ENCODE data around the gene FBP2. TPM values are rescaled to one million over a fixed set of nuclear protein-coding genes. Genes with fewer than 3 reads are reported as not detected.
"Not testable (repeated sequence)": the region's sequence is repeated elsewhere in the genome, so short reads cannot be mapped to it uniquely, and the experiment has no call there.

FBP2 gene
- total RNA-seq, 2 donors from 2014 or later: 0.31 to 0.62 TPM

DNA sequence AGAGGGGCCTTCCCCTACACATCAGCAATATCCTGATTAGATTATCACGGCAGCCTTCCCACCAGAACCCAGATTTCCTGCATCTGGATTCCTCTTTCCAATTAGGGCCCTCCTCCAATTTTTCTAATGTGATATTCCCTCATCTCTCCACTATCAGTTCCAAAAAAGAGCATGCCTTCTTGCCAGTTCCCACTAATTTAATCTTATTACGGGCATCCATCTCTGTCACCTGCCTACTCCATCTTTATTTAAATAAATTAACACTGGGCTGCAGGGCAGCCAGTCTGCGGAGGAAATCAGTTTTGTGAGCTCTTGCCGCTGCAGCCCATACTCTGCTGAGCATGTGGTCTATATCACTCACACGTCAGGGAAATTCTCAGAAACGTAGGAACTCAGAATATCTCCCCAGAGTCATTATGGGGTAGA is 16.6 kb upstream of the FBP2 start:
- DNase-seq: no peak
- no peak for ATAC-seq
- intact Hi-C loops (cut with DNase I): no loop called here

DNA sequence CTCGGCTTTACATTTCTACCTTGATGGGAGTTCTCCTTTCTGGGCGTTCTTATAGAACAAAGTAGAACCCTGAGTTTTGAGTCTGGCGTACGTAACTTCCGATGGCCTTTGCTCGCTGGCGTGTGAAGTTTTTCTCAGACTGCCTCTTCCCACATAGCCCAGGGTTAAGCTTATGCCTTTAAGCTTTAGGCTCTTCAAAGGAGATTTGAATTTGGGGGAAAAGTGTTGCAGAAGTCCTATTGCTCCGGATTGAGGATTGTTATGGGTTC is 13.7 kb upstream of the FBP2 start:
- no peak for DNase-seq
- ATAC-seq: no peak
- intact Hi-C loops (cut with DNase I): no loop called here

DNA sequence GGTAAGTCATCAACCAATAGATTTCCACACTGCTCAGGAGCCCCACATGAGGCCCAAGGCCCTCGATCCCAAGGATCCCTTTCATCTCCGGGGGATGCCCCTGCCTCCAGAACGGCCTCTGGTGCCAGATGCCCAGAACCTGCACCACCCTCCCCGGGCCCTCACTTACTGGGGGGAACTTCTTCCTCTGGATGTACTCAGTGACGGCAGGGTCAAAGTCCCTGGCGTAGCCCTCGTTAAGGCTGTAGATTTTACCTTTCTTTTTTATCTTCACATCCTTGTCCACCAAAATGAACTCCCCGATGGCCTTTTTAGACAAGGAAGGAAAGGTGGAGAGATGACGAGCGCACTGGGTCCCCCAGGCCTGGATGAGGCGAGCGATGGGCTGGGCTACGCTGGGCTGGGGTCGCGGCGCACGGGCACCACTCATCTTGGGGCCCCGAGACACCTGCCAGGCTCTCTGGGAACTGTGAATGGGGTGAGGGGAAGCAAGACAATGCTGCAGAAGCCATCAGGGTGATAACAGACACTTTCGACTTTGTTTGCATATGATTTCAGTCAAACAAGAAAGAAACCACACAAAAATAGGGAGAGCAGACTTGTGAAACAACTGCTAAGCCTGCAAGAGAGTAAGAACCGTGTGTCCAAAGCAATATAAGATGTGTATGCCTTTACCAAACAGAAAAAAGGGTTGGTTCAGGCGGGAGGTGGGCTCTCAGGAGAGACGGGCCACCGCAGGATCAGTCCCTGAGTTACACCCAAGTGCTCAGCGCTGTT is 13.2 kb upstream of the FBP2 start:
- intact Hi-C loops (cut with DNase I): no loop called here
- DNase-seq: no peak
- ATAC-seq: no peak

DNA sequence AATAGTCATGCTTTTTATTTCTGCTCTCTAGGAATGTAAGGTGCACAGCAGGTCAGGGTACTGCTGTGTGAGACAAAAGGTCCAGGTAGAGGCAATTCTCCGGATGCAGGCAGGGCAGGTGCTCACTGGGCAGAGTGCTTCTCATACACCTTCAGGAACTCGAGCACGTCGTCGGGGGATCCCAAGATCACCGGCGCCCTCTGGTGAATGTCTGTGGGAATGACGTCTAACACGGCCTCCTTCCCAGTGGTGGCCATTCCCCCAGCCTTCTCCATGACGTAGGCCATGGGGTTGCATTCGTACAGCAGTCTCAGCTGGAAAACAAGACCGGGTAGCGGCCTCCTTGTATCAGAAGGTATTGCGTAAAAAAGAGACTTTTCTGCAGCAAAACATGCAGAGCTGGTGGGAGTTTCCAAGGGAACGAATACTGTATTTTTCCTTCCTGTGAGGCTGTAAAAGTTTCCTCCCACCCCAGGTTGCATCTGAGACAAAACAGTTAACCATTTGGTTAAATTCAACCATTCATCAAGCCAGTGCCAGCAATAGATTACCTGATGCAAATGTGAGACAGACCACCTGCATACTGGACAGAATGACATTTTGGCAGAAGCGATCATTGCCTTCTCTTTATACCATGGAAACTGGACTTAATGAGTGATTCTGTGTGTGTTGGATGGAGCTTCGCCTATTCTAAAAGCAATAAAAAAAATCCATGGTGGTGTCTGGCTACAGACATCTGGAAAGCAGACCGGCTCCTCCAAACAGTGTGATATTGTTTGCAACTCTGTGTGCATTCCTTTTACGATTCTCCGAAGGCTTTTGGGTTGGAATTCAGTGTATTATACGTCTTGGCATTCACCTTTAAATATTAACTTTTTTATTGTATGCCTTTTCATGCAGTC is 9.9 kb upstream of the FBP2 start:
- DNase-seq (peak; percentile 82), ATAC-seq (peak; percentile 79 to 90)
- intact Hi-C loops (cut with DNase I): no loop called here

DNA sequence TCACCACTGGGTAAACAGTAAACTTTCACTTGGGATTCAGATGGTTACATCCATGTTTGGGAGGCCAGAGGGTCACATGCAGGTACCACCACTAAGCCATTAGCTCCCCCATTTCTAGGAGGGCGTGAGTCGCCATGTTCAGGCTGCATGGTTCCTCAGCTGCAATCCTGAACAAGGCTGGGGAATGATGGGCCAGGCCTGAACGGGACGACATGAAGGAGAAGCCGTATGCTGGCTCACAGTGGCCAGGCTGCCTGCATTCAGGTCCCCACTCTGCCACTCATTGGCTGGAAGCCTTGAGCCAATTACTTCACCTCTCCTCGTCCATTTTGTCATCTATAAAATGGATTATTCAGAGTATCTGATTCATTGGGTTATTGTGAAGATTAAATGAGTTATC is 9.0 kb upstream of the FBP2 start:
- DNase-seq (no peak), ATAC-seq (no peak)
- intact Hi-C loops (cut with DNase I): no loop called here

DNA sequence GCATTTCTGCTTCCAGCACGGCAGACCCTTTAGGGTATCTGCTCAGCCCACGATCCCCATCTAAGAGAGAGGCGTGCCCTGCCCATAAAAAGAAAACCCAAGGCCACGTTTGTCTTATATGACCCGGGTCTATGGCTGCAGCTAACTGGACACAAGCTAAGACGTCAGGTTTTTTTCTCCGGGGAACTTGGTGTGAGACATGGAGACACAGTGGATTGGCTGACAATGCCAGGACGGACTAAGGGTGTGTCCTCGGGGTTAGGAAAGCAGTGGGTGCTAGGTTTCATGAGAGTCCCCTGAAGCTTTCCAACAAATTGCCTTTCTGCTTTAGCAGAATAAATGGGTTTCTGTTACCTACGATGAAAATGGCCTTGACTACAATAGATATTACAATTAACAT is 7.1 kb upstream of the FBP2 start:
- intact Hi-C loops (cut with DNase I): no loop called here
- ATAC-seq (no peak), DNase-seq (no peak)

DNA sequence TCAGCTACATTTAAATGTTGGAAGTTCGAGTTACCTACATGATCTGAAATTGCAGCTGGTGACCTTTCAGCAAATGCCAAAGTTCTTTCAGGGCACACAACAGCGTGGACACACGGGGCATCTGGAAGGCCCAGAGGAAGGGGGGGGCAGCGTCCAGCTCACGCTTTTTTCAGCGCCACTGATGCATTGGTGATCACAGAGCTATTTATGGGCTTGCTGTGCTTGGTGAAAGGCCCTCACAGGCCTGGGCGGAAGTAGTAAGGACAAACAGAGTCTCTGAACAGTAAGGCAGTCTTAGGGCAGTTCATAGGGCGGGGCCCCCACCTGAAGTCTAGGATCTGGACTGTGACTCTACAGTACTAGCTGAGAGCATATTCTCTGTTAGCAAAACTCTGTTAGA is 6.6 kb upstream of the FBP2 start:
- intact Hi-C loops (cut with DNase I): no loop called here
- DNase-seq: no peak
- no peak for ATAC-seq

DNA sequence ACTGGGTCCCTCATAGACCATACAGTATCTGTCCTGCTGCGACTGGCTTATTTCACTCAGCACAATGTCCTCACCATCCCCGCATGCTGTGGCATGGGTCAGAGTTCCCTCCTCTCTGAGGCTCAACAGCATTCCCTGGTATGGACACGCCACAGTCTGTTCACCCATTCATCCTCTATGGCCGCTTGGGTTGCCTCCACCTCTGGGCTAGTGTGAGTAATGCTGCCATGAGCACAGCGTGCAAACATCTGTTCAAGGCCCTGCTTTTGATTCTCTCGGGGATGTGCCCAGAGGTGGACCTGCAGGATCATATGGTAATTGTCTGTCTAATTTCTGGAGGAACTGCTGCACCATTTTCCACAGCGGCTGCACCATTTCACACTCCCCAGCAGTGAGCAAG is 5.5 kb upstream of the FBP2 start:
- ATAC-seq: no peak
- intact Hi-C loops (cut with DNase I): no loop called here
- no peak for DNase-seq

DNA sequence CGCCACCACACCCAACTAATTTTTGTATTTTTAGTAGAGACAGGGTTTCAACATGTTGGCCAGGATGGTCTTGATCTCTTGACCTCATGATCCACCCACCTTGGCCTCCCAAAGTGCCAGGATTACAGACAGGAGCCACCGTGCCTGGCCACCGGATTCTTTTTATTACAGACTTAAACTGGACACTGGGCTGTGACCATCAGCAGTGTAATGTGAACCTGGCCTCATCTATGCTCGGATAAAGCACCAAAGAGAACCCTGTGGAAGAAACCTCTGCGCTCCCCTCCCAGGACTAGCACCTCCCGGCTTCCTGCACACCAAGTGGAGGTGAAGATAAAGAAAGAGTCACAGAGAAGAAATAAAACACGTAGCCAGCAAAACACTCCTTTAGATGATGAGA is 941 bp downstream of the FBP2 start:
- DNase-seq; intact Hi-C loops (cut with DNase I); ATAC-seq: not testable (repeated sequence)

DNA sequence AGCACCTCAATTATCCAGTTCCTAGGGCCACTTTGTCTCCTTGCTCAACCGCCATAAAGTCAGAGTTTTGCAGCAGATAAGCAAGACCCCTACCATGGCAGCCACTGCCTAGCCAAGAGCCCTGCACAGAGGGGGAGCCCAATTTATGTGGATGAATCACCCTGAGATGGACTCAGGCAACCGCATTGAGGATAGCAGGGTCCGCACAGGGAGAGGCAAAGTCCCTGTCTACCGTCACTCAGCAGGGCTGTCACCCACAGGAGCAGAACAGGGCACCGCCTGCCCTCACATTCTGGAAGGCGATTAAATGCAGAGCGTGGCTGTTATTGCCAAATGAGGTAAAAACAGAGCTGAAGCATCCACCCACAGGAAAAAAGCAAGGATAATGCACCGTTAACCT is 1.7 kb downstream of the FBP2 start:
- intact Hi-C loops (cut with DNase I): no loop called here
- DNase-seq (no peak), ATAC-seq (no peak)

DNA sequence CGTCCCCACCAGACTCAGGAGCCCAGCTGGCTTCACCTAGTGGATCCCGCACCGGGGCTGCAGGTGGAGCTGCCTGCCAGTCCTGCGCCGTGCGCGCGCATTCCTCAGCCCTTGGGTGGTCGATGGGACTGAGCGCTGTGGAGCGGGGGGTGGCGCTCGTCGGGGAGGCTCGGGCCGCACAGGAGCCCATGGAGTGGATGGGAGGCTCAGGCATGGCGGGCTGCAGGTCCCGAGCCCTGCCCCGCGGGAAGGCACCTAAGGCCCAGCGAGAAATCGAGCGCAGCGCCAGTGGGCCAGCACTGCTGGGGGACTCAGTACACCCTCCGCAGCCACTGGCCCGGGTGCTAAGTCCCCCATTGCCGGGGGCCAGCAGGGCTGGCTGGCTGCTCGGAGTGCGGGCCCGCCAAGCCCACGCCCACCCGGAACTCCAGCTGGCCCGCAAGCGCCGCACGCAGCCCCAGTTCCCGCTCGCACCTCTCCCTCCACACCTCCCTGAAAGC is 2.5 kb downstream of the FBP2 start:
- intact Hi-C loops (cut with DNase I); ATAC-seq; DNase-seq: not testable (repeated sequence)

DNA sequence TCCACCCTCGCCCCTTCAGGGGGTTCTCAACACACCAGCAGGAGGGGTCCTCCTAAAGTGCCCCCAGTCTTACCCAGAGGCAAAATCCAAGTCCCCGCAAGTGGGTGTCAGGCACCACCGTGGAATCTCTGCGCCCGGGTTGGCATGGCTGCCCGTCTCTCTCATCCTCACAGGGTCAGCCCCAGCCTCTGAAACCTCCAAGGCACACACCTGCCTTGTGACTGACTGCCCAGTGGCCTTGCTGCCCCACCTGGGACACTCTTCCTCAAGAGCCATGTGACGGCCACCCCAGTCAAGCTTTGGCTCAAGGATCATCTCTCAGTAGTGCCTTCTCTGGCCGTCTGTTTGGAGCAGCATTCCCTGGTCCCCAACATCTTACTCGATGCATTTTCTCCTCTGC is 4.9 kb downstream of the FBP2 start:
- ATAC-seq: no peak
- intact Hi-C loops (cut with DNase I): no loop called here
- no peak for DNase-seq

DNA sequence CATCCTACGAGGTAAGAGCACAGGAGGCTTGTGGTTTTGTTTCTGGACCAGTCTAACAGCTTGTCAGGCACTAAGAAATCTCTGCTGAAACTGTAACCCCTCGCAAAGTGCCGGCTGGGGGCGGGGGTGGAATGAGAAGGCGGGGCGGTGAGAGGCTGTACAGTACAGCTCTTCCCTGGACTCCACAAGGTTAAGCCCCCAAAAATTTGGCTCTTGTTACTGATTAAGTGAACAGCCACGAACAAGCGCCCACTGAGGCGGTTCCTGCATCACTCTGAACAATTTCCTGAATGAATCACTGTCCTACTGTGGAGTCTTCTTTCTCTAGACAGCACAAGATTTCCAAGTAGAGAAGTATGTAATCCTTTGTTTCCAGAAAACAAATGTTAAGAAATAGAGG is 6.8 kb downstream of the FBP2 start:
- ATAC-seq (no peak), DNase-seq (no peak)
- intact Hi-C loops (cut with DNase I): no loop called here

DNA sequence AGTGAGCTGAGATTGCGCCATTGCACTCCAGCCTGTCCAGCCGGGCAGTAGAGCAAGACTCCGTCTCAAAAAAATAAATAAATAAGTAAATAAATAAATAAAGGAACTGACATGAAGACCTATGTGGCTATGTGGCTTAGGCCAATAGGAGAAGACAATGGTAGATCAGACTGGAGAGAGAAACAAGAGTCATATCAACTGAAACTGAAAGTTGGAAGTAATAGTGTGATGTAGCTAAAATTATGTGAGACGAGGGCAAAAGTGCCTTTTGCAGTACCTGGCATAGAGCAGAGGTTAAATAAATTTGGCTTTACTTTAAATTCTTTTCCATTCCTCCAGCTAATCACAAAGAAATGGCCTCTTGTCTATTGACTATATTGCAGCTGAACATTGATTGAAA is 7.3 kb downstream of the FBP2 start:
- intact Hi-C loops (cut with DNase I): no loop called here
- ATAC-seq (no peak), DNase-seq (no peak)

DNA sequence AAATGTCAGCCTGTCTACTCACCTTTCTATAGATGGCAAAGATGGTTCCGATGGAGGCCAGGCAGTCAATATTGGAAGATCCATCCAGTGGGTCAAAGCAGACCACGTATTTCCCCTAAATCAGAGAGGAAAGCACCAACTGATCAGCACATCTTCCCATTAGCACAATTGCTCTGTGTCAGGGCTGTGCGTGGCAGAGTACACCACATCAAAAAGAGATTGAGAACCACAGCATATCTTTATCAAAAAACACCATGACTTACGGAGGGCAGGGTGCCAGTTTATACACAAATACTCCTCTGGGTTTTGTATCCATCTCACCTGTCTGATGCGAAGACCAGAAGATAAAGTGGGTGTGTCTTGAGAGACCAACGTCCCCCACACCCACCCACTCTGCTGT is 9.1 kb downstream of the FBP2 start:
- no peak for ATAC-seq
- DNase-seq: no peak
- intact Hi-C loops (cut with DNase I): no loop called here

DNA sequence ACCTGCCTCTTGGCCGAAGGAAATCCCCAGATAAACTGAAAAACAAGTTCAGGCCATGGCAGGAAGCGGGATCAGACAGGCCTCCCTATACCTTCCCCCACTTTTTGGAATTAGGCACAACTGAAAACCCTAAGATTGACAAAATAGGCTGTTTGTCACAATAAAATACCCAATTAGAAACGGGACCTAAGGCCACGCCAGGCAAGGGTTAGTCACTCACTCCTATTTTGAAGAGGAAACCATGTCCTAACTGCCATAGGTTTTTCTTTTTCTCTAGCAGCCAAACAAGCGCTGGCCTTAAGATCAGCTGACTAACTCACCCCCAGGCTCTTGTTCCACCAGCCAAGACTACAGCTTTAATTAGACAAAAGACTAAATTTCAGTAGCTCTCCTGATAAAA is 11.9 kb downstream of the FBP2 start:
- no peak for DNase-seq
- ATAC-seq: no peak
- intact Hi-C loops (cut with DNase I): no loop called here

DNA sequence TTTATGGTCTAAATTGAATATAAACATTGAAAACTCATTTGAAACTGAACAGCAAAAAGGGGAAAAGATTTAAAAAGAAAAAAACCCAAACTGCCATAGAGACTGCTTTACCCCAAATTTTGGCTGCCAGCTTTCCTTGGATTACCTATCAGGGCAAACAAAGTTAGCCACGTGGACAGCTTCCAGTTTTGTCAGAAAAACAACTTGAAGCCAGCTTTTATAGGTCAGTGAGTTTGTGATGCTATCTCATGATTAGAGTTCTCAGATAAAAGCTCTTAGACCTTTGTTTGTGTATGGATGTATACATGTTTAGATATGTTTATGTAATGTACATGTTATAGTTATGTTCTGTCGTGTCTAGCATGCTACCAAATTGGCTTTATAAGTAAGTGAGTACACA is 16.1 kb downstream of the FBP2 start:
- DNase-seq: no peak
- no peak for ATAC-seq
- intact Hi-C loops (cut with DNase I): no loop called here

DNA sequence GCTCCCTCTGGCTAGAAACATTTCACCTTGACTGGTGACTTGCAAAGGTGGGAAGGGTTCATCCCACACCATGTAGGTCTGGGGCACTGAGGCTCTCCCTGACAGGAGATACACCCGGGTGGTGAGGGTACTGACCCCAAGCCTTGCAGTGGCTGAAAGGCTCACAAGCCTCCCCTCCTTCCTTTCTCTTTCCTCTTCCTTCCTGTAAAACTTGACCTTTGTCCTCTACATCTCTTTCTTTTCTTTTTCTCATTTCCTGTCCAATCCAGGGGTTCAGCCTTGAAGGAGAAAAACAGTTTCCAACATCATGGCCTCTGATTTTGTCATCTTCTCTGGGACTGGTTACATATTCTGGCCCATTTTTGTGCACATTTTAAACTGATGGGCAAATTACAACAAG is 16.6 kb downstream of the FBP2 start:
- intact Hi-C loops (cut with DNase I): no loop called here
- ATAC-seq (no peak), DNase-seq (no peak)

DNA sequence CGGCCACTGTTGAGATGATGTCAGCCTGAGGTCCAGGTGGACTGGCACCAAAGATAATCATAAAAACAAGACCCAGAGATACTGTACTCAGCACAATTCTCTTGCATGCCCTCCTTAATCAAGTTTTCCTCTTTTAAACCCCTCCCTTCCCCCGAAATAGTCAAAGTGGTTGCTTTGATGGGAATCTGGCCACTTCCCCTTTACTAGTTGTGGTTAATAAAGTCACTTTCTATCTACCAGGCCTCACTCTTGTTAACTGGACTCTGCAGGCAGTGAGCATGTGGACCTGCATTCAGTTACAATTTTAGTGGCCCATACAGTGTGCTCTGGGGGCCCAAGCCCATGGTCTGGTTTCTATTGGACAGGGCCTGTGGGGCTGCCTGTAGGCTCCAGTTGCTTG is 17.5 kb downstream of the FBP2 start:
- ATAC-seq (no peak), DNase-seq (no peak)
- intact Hi-C loops (cut with DNase I): no loop called here

DNA sequence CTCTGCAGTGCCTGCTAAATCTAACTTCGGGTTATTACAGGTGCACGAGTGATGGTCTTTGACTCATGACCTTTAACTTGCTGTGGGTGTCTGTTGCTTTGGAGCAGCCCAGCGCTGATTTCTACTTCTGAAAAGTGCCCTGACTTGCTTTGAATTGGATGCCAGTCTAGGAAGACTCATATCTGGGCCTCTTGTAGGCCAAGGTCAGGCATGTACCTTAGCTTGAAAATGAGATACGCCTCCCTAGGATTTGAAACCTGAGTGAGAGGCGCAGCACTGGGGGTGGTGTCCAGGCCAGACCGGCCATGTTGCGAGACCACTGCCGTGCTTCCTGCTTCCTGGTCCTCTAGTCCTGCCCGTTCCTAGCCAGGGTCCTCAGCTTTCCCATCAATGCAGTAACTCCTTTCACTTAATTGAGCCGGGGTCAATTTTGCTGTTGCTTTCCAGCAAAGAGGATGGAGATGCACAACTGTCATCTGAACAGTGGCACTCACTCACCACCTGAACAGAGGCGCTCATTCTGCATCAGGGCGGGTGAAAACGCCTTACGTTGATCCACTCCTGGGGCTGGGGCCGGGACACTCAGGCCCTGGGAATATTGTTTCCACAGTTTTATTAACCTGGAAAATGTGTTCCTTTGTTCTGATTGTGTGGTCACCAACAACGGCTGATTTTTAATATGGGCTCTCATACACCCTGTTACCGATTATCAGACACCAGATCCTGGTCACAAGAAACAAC is 24.5 kb downstream of the FBP2 start:
- ATAC-seq: no peak
- no peak for DNase-seq
- intact Hi-C loops (cut with DNase I): no loop called here

All from left cardiac atrium (tissue), 4 donors.